ENCODE measurements around the gene SLC23A1.

DNA sequence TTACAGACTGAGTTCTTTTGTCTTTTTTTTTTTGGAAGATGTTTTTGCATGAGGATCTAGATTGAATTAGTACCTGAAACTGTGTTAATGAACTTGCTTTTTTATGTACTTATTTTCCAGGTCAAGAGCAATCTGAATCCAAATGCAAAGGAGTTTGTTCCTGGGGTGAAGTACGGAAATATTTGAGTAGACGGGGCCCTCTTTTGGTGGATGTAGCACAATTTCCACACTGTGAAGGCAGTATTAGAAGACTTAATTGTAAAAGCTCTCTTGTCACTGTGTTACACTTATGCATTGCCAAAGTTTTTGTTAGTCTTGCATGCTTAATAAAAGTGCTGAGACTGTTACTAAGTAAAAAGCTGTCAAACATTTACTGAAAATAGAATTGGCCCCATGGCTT, 14.5 kb downstream of the SLC23A1 start:
- TF ChIP-seq, protein P1, sequence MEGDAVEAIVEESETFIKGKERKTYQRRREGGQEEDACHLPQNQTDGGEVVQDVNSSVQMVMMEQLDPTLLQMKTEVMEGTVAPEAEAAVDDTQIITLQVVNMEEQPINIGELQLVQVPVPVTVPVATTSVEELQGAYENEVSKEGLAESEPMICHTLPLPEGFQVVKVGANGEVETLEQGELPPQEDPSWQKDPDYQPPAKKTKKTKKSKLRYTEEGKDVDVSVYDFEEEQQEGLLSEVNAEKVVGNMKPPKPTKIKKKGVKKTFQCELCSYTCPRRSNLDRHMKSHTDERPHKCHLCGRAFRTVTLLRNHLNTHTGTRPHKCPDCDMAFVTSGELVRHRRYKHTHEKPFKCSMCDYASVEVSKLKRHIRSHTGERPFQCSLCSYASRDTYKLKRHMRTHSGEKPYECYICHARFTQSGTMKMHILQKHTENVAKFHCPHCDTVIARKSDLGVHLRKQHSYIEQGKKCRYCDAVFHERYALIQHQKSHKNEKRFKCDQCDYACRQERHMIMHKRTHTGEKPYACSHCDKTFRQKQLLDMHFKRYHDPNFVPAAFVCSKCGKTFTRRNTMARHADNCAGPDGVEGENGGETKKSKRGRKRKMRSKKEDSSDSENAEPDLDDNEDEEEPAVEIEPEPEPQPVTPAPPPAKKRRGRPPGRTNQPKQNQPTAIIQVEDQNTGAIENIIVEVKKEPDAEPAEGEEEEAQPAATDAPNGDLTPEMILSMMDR (IDR thresholded peaks at IDR 0.05), result no peak
- no peak for TF ChIP-seq POLR2A (IDR thresholded peaks at IDR 0.05)
